ENCODE results near the gene DNHD1. TPM values are rescaled to one million over a fixed set of nuclear protein-coding genes. Genes with fewer than 3 reads are reported as not detected.

DNHD1 gene
- 1.4 and 2.3 TPM in 2 replicates for total RNA-seq

GRCh38 chr11:6497069-6497839 is at the start of gene DNHD1:
DNHD1 (plus strand) TSS chr11:6497280; CDS start chr11:6498216, 936 bp downstream.

DNA sequence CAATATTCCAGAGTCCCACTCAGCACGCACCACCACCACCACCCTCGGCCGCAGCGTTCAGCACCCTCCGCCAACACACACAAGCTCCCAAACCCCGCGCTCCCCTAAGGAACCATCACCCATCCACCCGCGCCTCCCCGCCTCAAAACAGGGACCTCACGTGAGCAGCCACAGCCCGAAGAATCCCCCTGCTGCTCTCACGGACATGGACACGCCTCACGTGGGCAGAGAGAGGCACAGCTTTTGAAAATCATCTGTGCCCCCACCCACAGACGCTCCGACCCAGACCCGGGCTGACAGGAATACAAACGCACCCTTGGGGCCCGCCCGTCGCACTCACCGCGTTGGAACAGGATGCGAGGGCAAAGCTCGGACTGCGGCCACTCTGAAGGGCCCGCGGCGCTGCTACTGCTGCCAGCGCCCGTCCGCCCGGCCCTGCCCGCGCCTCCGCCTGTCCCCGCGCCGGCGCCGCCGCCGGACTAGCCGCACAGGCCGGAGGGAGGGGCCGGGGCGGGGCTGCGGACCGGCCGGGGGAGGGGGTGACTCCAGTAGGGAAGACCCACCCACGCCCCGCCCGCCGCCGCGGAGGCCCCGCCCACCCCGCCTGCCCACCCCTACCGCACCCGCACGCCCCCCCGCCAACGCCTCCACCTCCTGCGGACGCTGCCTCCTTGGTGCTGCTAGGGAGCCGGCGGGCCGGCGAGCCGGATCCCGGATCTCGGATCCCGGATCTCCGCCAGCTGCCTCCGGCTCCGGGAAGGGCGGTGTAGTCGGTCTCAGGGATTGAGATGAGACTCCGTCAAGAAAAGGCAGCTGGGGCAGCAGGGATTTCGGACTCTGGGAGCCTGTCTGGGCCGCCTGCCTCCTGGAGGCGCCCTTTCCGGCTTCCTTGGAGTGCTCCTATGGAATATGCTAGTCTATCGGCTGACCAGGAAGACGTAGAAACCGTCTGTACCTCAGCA is 23.3 kb upstream of the DNHD1 start, which contains the start of gene TRIM3:
TSS of gene TRIM3 (minus strand) at position 491 of the 962 bp plus-strand sequence. CDS start 8,246 bp downstream, outside the sequence.

GRCh38 chr11:6481012-6481923 is 15.8 kb upstream of the DNHD1 start, which contains the start of the genes ARFIP2 and TIMM10B:
ARFIP2 (minus strand) TSS chr11:6481331; CDS start chr11:6480421, 910 bp downstream.
TIMM10B (plus strand) TSS chr11:6481501; CDS start chr11:6481517, 16 bp downstream.

DNA sequence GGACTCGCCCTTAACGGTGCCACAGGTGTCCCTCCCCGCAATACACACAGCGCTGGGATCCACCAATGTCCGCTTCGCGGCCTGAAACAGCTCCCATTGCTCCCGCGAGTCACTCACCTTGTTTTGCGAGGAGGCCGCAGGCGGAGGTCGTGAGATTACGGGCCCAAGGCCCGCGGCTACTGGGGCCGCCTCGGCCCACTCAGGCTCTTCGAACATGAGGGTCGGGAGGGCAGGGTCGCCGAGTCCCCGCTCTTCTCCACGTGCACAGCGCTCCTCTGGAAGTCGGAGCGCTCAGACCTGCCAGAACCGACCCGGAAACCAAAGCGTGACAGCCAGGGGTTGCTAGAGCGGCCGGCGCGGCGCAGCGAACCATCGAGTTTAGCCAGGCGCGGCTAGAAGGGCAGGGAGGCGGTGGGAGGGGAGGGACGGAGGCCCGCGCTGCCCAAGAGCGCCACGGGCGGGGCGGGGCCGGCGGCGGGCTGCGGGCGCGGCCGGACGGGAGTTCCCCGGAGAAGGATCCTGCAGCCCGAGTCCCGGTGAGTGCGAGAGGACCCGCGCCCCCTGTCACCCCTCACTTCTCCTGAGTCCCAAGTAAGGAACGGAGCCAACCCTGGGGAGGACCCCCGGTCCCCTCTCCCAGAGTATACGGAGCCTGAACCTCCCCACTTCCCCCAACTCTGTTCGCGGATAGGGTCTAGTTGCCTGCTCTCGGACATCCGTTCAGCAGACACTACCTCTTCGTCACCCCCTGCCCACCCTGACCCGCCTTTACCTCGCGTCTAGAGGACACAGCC is 106.4 kb downstream of the DNHD1 start, which contains the start of the genes ILK and RRP8:
TSS of gene ILK (plus strand) at position 488 of the 794 bp plus-strand sequence. CDS start 498 bp downstream, outside the sequence.
TSS of gene RRP8 (minus strand) at position 330 of the 794 bp plus-strand sequence. CDS start at position 216, 114 bp downstream.

DNA sequence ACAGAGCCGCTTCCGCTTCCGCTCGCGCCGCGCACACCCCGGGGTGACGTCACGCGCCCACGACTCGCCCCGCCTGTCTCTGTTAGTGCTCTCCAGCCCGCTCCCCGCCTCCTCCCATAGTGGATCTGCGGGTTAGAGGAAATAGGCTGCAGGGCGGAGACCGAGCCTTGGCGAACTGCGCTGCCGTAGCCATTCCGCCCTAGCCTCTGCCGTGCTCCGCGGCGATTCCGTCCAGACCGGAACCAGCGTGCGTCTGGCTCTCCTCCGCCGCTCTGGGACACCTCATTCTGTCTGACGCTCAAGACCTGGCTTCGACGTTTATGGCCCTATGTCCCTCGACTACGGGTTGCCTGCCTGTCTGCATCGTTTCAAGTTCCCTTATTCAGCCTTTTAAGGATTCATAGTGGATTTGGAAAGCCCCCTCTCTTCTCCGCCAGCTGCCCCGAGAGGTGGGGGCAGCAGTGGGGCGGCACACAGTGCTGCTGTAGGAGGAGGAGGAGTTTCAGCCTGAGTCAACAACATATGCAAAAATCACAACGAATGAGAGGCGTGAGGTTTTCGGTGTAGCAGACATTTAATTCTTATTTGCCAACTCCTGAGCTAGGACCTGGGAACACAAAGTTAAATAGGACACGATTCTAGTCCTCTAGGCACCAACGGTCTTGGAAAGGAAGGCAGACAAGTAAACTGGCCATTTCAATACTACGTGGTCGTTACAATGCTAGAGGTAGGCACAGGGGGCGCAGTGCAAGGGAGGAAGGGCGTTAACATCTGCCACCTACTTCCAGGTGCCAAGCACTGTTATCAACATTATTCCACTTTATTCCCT is 115.3 kb downstream of the DNHD1 start, which contains the start of gene TAF10:
TSS of gene TAF10 (minus strand) at position 4 of the 829 bp plus-strand sequence. CDS start 27 bp downstream, outside the sequence.

DNA sequence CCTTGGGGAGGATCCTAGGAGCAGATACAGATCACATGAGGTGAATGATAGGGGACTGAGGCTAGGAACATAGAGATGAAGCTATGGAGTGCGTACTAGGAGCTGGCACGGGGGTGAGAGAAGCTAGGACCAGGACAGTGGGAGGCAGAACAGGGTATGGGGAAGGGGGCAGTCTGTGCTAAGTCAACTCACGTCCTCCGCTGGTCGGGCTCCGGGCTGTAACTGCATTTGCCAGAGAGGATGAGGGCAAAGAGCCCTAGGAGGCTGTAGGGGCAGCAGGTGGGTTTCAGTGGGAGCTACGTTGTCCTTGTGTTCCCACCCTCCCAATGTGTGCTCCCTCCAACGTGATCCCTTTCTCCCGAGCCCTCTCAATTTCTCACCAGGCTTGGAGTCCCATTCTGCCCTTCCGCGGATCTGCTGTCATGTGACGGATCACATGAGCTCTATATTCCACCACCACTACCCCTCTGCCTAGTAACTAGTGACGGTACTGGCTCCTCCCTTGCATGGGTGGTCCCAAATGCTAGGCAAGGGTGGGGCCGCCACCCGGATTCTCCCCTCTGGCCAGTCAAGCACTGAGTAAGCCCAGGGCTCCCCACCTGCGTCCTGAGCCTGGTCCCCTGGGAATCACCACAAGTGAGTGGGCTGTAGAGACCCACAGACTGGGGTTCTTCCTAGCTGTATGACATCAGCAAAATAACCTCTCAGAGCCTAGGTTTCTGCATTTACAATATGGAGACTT is 122.1 kb downstream of the DNHD1 start, which contains the start of gene TPP1:
TSS of gene TPP1 (minus strand) at position 419 of the 742 bp plus-strand sequence. CDS start at position 397, 22 bp downstream.

Other genes with a start within 250 kb of the DNHD1 start
- gene CCKBR, start 237.4 kb upstream of the DNHD1 start, total RNA-seq, result not detected in 2 replicates
- gene CAVIN3, start 176.8 kb upstream of the DNHD1 start, total RNA-seq, result 469 and 520 TPM in 2 replicates
- gene SMPD1, start 106.8 kb upstream of the DNHD1 start, total RNA-seq, result 47.8 and 55.1 TPM in 2 replicates
- 20.8 and 21.2 TPM in 2 replicates for gene APBB1, start 78.2 kb upstream of the DNHD1 start, total RNA-seq
- 0.29 TPM in 1 of 2 replicates, not detected in the other for gene HPX, start 56.3 kb upstream of the DNHD1 start, total RNA-seq
- 10.4 and 12.2 TPM in 2 replicates for gene TRIM3, start 23.3 kb upstream of the DNHD1 start, total RNA-seq
- 39.4 and 45.2 TPM in 2 replicates for gene ARFIP2, start 15.9 kb upstream of the DNHD1 start, total RNA-seq
- 19.1 and 31.7 TPM in 2 replicates for gene TIMM10B, start 15.8 kb upstream of the DNHD1 start, total RNA-seq
- 6.7 and 14.0 TPM in 2 replicates for gene RRP8, start 106.3 kb downstream of the DNHD1 start, total RNA-seq
- gene ILK, start 106.5 kb downstream of the DNHD1 start, total RNA-seq, result 83.9 and 93.4 TPM in 2 replicates
- gene TAF10, start 114.9 kb downstream of the DNHD1 start, total RNA-seq, result 57.7 and 71.8 TPM in 2 replicates
- 82.0 and 93.0 TPM in 2 replicates for gene TPP1, start 122.1 kb downstream of the DNHD1 start, total RNA-seq
- 1.6 and 2.0 TPM in 2 replicates for gene DCHS1, start 158.5 kb downstream of the DNHD1 start, total RNA-seq
- 36.9 and 60.1 TPM in 2 replicates for gene MRPL17, start 186.1 kb downstream of the DNHD1 start, total RNA-seq

All from cardiac ventricle fibroblast (primary cell).